Cerebellar nuclear complex (tissue), 1 donor: ENCODE data around the gene EPN2.

Source experiments
- DNase-seq, 2 experiments: peaks; one replicate each; lab custom pipeline; 2025; lab: John Stamatoyannopoulos, UW

The EPN2 gene

GRCh38 chr17:19381741-19382444, 144.7 kb downstream of the EPN2 start:
- no peak for DNase-seq

- DNase-seq: no peak
These were observed 145.6 kb downstream of the EPN2 start for GRCh38 chr17:19382531-19383444.

DNA sequence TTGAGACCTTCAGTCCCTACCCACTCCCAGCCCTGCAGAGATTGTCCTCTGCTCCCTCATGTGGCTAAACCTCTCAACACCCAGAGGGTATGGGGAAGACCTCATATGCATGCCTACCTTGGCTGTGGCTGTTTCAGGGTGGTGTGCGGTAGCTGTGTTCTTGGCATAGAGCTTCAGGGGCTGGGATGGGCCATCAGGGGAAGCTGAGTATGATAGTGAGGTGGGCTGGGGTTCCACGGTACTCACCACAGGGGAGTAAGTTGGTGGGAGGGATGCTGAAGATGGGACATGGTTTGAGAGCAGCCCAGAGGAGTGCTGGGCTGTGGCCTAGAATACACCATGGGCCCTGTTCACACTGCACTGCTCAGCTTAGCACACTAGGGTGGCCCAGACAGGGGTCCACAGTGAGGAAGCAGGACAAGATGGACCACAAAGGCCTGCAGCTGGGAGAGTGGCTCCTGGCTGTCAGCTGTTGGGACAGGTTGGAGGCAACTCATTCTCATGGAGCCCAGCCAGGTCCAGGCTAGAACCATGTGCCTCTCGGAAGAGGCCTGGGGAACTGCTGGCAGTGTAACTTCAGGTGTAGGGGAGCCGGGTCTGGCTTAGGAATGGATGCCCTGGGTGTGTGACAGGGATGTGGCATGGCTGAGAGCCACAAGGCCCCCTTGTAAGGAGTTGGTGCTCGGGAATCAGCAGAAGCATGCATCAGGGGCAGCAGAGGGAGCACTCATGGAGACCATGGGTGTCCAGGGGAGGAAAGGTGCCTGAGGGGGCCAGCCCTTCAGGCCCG, 146.7 kb downstream of the EPN2 start:
- DNase-seq: no peak

- no peak for DNase-seq
These were observed 147.7 kb downstream of the EPN2 start for GRCh38 chr17:19384723-19385391.

DNA sequence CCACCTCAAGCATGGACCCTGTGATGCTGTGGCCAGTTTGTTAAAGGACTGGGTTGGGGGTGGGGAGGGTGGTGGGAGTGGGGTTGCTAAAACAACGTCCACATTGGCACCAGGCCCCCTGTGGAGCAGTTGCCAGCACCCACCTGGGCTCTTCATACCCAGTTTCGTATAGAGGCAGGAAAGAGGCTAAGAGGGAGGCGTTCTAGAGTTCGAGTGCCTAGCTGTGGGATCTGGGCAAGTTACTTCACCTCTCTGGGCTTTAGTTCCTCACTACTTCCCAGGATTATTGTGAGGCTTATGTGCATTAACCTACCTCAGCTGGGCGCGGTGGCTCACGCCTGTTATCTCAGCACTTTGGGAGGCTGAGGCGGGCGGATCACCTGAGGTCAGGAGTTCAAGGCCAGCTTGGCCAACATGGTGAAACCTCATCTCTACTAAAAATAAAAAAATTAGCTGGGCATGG, 148.4 kb downstream of the EPN2 start:
- no peak for DNase-seq
